Osteoblast (primary cell): ENCODE data around the gene OSR1. TPM values are rescaled to one million over a fixed set of nuclear protein-coding genes. Genes with fewer than 3 reads are reported as not detected.

Experiments used
- DNase-seq: peaks from one replicate; pipeline ENCODE4 v3.0.0; 2011; ENCODE audit warnings: low spot score, mixed read lengths; ENCODE audit not compliant: insufficient read length; ENCODE audit errors: missing footprints
- H2AFZ ChIP-seq: 2 replicates; pipeline ENCODE4 v1.6.0; 2011; ENCODE audit warnings: mild to moderate bottlenecking, low read length
- H3K27ac ChIP-seq: 2 replicates; pipeline ENCODE4 v1.5.1; 2011; ENCODE audit warnings: mild to moderate bottlenecking, low read depth, low read length, moderate library complexity
- H3K27me3 ChIP-seq: 2 replicates; pipeline ENCODE4 v1.6.0; 2012; ENCODE audit warnings: mild to moderate bottlenecking, control low read depth, inconsistent platforms, low read length, moderate library complexity; ENCODE audit not compliant: insufficient read depth
- H3K36me3 ChIP-seq: 2 replicates; pipeline ENCODE4 v1.5.1; 2011; ENCODE audit warnings: mild to moderate bottlenecking, low read length, control low read depth, moderate library complexity; ENCODE audit not compliant: insufficient read depth
- H3K4me1 ChIP-seq: 2 replicates; pipeline ENCODE4 v1.5.1; 2011; ENCODE audit warnings: mild to moderate bottlenecking, low read length, control low read depth, moderate library complexity; ENCODE audit not compliant: insufficient read depth
- H3K4me2 ChIP-seq: 2 replicates; pipeline ENCODE4 v1.6.0; 2011; ENCODE audit warnings: mild to moderate bottlenecking, low read length; ENCODE audit not compliant: insufficient read depth
- H3K4me3 ChIP-seq: fragments of 200-600 bp; sonication (generic); 3 replicates; pipeline ENCODE4 v1.5.1; 2012; ENCODE audit warnings: mild to moderate bottlenecking, low read length, inconsistent platforms; ENCODE audit not compliant: insufficient read depth
- H3K79me2 ChIP-seq: 2 replicates; pipeline ENCODE4 v1.6.0; 2012; ENCODE audit warnings: mild to moderate bottlenecking, low read length, control low read depth, inconsistent platforms; ENCODE audit not compliant: insufficient read depth
- H3K9me3 ChIP-seq: 2 replicates; pipeline ENCODE4 v1.5.1; 2011; ENCODE audit warnings: low read depth, low read length, control low read depth
- H4K20me1 ChIP-seq: 2 replicates; pipeline ENCODE4 v1.6.0; 2012; ENCODE audit warnings: mild to moderate bottlenecking, low read length, control low read depth; ENCODE audit not compliant: insufficient read depth
- CTCF ChIP-seq: IDR thresholded peaks from 2 replicates; pipeline ENCODE4 v1.5.1; 2011; ENCODE audit warnings: mild to moderate bottlenecking, low read depth, low read length, moderate library complexity; ENCODE audit errors: extremely low read depth
- total RNA-seq: library from RNA; depleted of rRNA; stranded (reverse); fragments of >200 nt; gene quantifications from 2 replicates; pipeline ENCODE4 v1.2.3, GENCODE V29; 2012

Gene OSR1
- total RNA-seq, 1 donor: 15.2 TPM

GRCh38 chr2:19336781-19337180 lies 21.6 kb downstream of the OSR1 start:
- Histone ChIP-seq H3K36me3 (peaks cover 10% of the 10 kb centered on the region), H3K79me2 (no peaks in the 10 kb centered on the region), H3K4me2 (no peak overlapping the region), H3K27me3 (no peaks in the 10 kb centered on the region), H2AFZ (no peak overlapping the region), H4K20me1 (no peaks in the 10 kb centered on the region), H3K27ac (no peak overlapping the region), H3K9me3 (no peaks in the 10 kb centered on the region), H3K4me1 (no peaks in the 10 kb centered on the region), H3K4me3 (no peak overlapping the region)
- DNase-seq: no peak
- no peak for TF ChIP-seq CTCF

- Histone ChIP-seq H3K9me3 (no peaks in the 10 kb centered on the region), H3K4me3 (no peak overlapping the region), H3K36me3 (no peaks in the 10 kb centered on the region), H3K27ac (no peak overlapping the region), H3K79me2 (no peaks in the 10 kb centered on the region), H4K20me1 (peaks cover 9% of the 10 kb centered on the region), H3K4me1 (no peaks in the 10 kb centered on the region), H3K27me3 (no peaks in the 10 kb centered on the region), H3K4me2 (no peak overlapping the region), H2AFZ (no peak overlapping the region)
- no peak for DNase-seq
- no peak for TF ChIP-seq CTCF
These were observed 25.9 kb downstream of the OSR1 start for GRCh38 chr2:19332503-19332902.

- no peak for DNase-seq
- no peaks in the 10 kb centered on the region for H3K4me1 ChIP-seq
- no peaks in the 10 kb centered on the region for H3K79me2 ChIP-seq
- H4K20me1 ChIP-seq: peaks cover 12% of the 10 kb centered on the region
- H2AFZ ChIP-seq: no peak overlapping the region
- no peaks in the 10 kb centered on the region for H3K9me3 ChIP-seq
- no peaks in the 10 kb centered on the region for H3K36me3 ChIP-seq
- no peaks in the 10 kb centered on the region for H3K27me3 ChIP-seq
- no peak overlapping the region for H3K27ac ChIP-seq
- H3K4me2 ChIP-seq: no peak overlapping the region
- no peak overlapping the region for H3K4me3 ChIP-seq
- no peak for TF ChIP-seq CTCF
These were observed 27.0 kb downstream of the OSR1 start for GRCh38 chr2:19331450-19331849.

- Histone ChIP-seq H3K79me2 (no peaks in the 10 kb centered on the region), H3K4me2 (no peak overlapping the region), H3K9me3 (no peaks in the 10 kb centered on the region), H4K20me1 (peaks cover 12% of the 10 kb centered on the region), H3K4me3 (no peak overlapping the region), H3K36me3 (no peaks in the 10 kb centered on the region), H3K27ac (no peak overlapping the region), H3K27me3 (no peaks in the 10 kb centered on the region), H3K4me1 (no peaks in the 10 kb centered on the region), H2AFZ (no peak overlapping the region)
- DNase-seq: no peak
- no peak for TF ChIP-seq CTCF
These were observed 28.0 kb downstream of the OSR1 start for GRCh38 chr2:19330436-19330835.
